GM12874 (cell line): ENCODE results near the gene IFITM2.

ENCODE experiments used
- TF ChIP-seq, protein P1 (sequence below): IDR thresholded peaks from 2 replicates; pipeline ENCODE4 v1.5.1; 2011; ENCODE audit warnings: low read depth, mild to moderate bottlenecking, control low read depth, low read length, moderate library complexity; ENCODE audit not compliant: insufficient read depth

The IFITM2 gene

DNA sequence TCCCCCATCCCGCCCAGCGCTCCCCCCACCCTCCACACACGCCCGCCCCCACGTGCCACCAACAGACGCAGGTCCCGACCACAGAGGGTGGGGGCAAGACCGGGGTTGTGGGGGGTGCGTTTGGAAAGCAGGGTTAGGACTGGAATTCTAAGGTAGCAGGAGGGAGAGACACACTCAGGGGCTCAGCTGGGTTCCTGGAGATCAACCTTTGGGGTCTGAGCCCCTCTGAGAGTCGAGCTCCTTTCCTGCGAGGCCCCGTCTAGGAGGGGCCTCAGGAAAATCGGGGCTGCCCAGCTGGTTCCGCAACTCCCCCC is 18.3 kb upstream of the IFITM2 start:
- TF ChIP-seq, protein P1, sequence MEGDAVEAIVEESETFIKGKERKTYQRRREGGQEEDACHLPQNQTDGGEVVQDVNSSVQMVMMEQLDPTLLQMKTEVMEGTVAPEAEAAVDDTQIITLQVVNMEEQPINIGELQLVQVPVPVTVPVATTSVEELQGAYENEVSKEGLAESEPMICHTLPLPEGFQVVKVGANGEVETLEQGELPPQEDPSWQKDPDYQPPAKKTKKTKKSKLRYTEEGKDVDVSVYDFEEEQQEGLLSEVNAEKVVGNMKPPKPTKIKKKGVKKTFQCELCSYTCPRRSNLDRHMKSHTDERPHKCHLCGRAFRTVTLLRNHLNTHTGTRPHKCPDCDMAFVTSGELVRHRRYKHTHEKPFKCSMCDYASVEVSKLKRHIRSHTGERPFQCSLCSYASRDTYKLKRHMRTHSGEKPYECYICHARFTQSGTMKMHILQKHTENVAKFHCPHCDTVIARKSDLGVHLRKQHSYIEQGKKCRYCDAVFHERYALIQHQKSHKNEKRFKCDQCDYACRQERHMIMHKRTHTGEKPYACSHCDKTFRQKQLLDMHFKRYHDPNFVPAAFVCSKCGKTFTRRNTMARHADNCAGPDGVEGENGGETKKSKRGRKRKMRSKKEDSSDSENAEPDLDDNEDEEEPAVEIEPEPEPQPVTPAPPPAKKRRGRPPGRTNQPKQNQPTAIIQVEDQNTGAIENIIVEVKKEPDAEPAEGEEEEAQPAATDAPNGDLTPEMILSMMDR, result no peak

DNA sequence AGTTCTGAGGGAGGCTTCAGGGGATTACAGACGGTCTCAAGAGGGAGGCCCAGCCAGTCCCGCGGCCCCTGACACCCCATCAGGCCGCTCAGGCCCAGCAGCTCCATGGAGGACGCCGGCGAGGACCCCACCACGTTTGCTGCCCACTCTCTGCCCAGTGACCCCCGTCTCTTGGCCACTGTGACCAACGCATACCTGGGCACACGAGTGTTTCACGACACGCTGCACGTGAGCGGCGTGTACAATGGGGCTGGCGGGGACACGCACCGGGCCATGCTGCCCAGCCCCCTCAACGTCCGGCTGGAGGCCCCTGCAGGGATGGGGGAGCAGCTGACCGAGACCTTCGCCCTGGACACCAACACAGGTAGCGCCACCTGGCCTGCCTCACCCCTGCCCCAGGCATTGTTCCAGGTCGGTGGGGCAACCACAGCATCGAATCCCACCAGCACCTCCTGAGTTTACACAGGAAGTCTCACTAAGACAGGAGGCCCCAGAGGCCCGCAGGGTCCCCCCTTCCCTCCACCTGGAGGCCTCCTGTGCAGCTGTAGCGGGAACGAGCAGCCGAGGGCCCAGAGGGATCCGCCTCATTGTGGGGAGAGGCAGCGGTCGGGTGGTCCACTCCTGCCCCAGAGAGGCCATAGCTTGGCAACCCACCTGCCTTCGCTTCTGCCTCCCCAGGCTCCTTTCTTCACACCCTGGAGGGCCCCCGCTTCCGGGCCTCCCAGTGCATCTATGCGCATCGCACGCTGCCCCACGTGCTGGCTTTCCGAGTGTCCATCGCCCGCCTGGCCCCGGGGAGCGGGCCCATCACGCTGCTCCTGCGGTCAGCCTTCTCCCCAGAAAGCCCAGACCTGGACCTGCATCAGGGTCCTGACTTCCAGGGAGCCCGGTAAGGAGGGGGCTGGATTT is 17.6 kb upstream of the IFITM2 start:
- TF ChIP-seq, protein P1, result no peak

DNA sequence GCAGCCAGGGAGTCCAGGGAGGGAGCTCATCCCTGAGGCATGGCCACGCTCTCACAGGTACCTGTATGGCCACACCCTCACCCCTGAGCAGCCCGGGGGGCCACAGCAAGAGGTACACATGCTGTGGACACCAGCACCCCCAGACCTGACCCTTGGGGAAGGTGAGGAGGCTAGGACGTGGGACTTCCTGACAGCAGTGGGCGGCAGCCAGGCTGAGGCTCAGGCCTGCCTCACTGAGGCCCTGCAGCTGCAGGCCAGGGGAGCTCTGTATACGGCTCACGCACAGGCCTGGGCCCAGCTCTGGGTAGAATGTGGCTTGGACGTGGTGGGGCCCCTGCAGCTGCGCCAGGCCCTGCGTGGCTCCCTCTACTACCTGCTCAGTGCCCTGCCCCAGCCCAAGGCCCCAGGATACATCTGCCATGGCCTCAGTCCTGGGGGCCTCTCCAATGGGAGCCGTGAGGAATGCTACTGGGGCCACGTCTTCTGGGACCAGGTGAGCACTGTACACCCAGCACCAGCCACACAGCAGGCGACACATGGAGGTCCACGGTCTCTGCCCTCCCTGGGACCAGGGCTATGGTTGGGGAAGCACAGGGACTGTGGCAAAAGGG is 16.9 kb upstream of the IFITM2 start:
- TF ChIP-seq, protein P1, result no peak

DNA sequence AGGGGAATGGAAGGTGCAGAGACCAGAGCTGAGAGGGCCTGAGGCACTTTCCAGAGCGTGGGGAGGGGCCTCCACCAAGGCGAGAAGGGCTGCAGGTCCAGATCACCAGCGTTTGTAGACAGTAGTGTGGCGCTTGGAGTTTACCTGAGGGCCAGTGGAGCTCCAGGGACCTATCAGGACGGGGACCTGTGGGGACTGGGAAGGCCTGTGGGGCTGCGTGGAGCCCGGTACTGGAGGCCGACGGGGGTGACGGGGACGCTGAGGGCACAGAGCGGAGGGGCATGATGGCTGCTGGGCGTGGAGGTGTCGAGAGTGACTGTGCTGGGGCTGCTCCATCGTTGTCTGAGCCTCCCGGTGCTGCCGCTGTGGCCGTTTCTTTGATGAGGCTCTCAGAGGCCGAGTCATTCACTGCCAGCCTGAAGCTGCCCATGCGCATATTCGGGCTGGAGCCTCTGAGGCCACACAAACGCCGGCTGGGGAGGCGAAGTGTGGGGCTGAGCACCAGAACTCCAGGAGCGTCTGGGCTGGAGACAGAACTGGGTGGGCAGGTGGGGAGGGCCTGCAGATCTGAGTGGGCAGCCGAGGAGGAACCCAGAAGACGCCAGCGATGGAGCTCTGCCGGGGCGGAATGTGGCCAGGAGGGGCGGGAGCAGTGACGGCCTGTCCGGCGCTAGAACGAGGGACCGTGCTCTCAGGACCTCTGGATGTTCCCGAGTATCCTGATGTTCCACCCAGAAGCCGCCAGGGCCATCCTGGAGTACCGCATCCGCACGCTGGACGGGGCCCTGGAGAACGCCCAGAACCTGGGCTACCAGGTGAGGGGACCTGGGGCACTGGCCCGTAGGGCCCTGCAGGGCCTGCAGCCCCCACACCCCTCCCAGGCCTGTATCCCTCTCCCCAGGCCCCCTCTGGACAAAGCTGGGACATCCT is 16.1 kb upstream of the IFITM2 start:
- TF ChIP-seq, protein P1, result no peak

DNA sequence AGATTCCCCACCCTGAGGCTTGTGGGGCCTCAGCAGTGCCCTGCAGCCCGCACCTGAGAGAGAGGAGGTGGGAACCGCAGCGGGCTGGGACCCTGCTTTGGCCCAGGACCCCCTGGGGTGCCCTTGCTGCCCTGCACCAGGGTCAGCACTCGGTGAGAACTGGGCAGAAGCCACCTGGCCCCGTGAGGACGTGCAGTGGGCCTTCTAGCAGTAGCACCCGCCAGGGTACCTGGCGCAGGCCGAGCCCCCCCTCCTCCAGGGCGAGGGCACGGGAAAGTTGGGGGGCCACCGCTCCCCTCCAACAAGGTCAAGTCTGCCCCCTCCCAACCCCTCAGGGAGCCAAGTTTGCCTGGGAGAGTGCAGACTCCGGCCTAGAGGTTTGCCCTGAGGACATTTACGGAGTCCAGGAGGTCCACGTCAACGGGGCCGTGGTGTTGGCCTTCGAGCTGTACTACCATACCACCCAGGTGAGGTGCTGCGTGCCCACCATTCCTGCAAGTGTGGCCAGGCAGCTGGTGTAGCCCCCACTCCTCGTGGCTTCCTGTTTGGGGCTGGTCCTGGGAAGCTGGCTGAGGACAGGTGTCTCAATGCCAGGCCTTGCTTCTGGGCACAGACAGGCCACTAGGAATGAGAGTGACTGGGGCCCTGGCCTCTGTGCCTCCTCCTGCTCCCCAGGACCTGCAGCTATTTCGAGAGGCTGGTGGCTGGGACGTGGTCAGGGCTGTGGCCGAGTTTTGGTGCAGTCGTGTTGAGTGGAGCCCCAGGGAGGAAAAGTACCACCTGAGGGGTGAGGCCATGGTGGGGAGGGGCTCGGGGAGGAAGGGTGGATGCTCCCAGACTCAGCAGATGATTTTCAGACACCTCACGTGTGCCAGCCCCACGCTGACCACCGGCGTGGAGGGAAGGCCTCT is 15.2 kb upstream of the IFITM2 start:
- TF ChIP-seq, protein P1, result no peak

DNA sequence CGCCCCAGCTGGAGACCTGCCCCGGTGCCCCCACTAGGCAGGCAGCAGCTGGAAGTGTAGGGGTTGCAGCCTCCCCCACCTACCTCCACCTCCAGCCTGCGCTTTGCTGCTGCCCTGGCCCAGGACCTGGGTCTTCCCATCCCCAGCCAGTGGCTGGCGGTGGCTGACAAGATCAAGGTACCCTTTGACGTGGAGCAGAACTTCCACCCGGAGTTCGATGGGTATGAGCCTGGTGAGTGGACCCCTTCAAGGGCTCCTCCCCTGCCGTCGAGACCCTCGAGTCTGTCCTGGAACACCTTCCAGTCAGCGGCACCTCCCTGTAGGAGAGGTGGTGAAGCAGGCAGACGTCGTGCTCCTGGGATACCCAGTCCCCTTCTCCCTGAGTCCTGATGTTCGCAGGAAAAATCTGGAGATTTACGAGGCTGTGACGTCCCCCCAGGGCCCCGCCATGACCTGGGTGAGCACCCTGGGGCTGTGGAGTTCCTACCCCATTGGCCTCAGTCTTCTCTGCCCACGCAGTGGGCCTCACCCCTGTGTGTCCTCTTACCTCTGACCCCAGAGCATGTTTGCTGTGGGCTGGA is 14.3 kb upstream of the IFITM2 start:
- TF ChIP-seq, protein P1, result no peak
